Stimulated activated CD4-positive, alpha-beta T cell treated with anti-CD3 and anti-CD28 coated beads, Interleukin-2, amount 100 ng/mL, for 24 hours (primary cell): ENCODE measurements around the gene FATE1.
A peak's percentile ranks its signal among the peaks of the same experiment; 100 is the strongest.

Source experiments
- DNase-seq, 2 donors: peaks; one replicate each; pipeline ENCODE4 v3.0.0-alpha.2; 2020

Gene FATE1

GRCh38 chrX:151745651-151746050, 29.8 kb downstream of the FATE1 start:
- no peak for DNase-seq

GRCh38 chrX:151746502-151746901, 30.7 kb downstream of the FATE1 start:
- DNase-seq = no peak

DNA sequence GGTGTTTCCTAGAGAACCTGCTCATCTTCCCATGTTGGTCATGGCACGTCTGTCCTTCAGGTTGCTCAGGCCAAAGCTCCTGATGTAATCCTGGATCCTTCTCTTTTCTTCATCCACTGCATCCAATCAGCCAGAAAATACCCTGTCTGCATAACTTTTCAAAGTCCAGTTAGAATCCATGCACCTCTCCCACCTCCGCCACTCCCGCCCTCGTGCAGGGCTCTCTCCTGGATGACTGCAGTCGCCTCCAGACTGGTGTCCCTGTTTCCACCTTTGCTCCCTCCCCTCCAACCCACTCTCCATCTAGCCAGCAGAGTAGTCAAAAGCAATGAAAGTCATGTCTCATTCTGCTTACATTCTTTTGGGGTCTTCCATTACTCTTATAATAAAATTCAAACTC, 34.7 kb downstream of the FATE1 start:
- no peak for DNase-seq

DNA sequence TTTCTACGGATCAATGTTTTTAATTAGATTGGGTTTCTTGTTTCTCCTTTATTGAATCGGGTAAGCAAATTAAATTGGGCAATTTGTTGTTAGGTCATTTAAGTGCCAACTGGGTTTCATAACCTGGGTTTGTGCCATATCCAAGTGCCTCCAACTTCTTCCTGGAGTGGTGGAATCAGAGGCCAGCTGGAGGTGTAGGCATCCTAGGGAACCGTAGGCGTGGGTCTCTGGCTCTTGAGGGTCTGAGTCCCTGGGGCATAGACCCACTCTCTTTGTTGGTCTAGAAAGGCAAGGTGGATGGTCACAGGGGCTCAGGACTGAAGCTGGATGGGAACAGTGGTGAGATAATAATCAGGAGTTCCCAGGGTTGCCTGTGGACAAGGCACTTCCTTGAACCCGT, 37.0 kb downstream of the FATE1 start:
- no peak for DNase-seq

- peak in 1 of 2 donors; percentile 24 for DNase-seq
These were observed 37.6 kb downstream of the FATE1 start for GRCh38 chrX:151753313-151754046.

GRCh38 chrX:151754047-151754429, 38.2 kb downstream of the FATE1 start:
- DNase-seq = no peak

- no peak for DNase-seq
These were observed 38.9 kb downstream of the FATE1 start for GRCh38 chrX:151754641-151755215.

DNA sequence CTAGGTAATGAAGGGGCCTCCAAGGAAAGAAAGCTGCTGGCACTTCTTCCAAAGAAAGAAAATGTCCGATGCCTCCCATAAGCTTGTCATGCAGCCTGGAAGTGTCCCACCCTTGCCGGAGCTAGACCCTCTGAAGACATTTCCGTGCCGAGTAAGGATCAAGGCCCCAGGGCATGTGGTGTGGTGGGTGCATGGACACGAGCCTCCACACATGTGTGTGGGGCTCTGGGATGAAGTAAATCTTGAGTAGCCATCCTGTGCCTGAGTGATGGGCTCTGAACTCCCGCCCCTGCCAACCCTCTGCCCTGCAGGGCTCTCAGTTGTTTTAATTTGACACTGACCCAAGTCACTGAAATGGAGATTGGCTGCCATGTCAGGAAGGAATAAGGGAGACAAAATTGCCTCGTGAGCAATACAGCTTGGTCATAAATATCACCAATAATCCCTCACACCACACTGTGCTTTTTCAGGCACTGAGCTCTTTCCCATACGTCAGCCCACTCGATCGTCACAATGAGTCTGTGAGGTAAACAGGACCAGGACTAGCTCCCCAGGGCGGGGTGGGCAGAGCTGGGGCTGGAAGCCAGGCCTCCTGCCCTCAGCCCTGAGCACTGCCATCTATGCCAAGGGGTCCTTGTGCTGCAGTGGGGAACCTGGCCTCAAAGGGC, 43.3 kb downstream of the FATE1 start:
- DNase-seq = no peak

GRCh38 chrX:151762802-151763201, 47.0 kb downstream of the FATE1 start:
- DNase-seq = no peak

- DNase-seq = no peak
These were observed 47.9 kb downstream of the FATE1 start for GRCh38 chrX:151763711-151764110.

- DNase-seq = no peak
These were observed 49.2 kb downstream of the FATE1 start for GRCh38 chrX:151765026-151765425.

DNA sequence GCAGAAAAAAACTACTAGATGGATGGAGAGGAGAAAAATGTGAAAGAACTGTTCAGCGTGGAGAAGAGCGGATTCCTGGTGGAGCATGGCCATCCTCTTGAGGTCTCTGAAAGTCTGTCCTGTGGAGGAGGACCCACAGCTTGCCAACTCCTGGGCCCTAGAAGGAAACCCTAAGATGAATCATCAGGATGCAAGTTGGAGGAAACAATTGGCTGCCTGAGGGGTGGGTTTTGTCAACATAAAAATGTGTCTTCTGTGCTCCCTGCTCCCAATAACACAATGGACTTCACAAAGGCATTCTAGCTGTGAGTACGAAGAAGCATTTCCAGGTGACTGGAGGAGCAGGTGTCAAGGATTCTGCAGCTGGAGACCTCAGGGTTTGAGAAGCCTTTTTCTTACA, 55.9 kb downstream of the FATE1 start:
- DNase-seq = no peak
